ENCODE data around the gene KIAA1328.
A peak's percentile ranks its signal among the peaks of the same experiment; 100 is the strongest.

Gene KIAA1328

GRCh38 chr18:36912887-36913286, 84.0 kb downstream of the KIAA1328 start:
- no peak overlapping the region for H3K27ac ChIP-seq
- TF ChIP-seq ZFX (IDR thresholded peaks at IDR 0.05; ENCODE audit: borderline replicate concordance): no peak
- TF ChIP-seq CTCF (IDR thresholded peaks at IDR 0.05): no peak

- no peak for TF ChIP-seq CTCF (IDR thresholded peaks at IDR 0.05)
- no peak for TF ChIP-seq ZFX (IDR thresholded peaks at IDR 0.05; ENCODE audit: borderline replicate concordance)
- no peak overlapping the region for H3K27ac ChIP-seq
These were observed 89.0 kb downstream of the KIAA1328 start for GRCh38 chr18:36917907-36918306.

- no peak overlapping the region for H3K27ac ChIP-seq
- TF ChIP-seq CTCF (IDR thresholded peaks at IDR 0.05) (no peak), ZFX (IDR thresholded peaks at IDR 0.05; ENCODE audit: borderline replicate concordance) (no peak)
These were observed 100.7 kb downstream of the KIAA1328 start for GRCh38 chr18:36929601-36930000.

- H3K27ac ChIP-seq: no peak overlapping the region
- TF ChIP-seq CTCF (IDR thresholded peaks at IDR 0.05) (no peak), ZFX (IDR thresholded peaks at IDR 0.05; ENCODE audit: borderline replicate concordance) (no peak)
These were observed 102.2 kb downstream of the KIAA1328 start for GRCh38 chr18:36931106-36931505.

GRCh38 chr18:36933552-36933951, 104.6 kb downstream of the KIAA1328 start:
- H3K27ac ChIP-seq: no peak overlapping the region
- TF ChIP-seq ZFX (IDR thresholded peaks at IDR 0.05; ENCODE audit: borderline replicate concordance): no peak
- TF ChIP-seq CTCF (IDR thresholded peaks at IDR 0.05): no peak

- no peak for TF ChIP-seq CTCF (IDR thresholded peaks at IDR 0.05)
- no peak for TF ChIP-seq ZFX (IDR thresholded peaks at IDR 0.05; ENCODE audit: borderline replicate concordance)
- no peak overlapping the region for H3K27ac ChIP-seq
These were observed 106.0 kb downstream of the KIAA1328 start for GRCh38 chr18:36934884-36935283.

- TF ChIP-seq ZFX (IDR thresholded peaks at IDR 0.05; ENCODE audit: borderline replicate concordance): no peak
- TF ChIP-seq CTCF (IDR thresholded peaks at IDR 0.05): peak; percentile 73
- H3K27ac ChIP-seq: no peak overlapping the region
These were observed 113.3 kb downstream of the KIAA1328 start for GRCh38 chr18:36942264-36942663.

All from 22Rv1 (cell line).